Measurements from ENCODE around the gene SIM2.

Gene SIM2

GRCh38 chr21:36689324-36689723 lies 9.6 kb upstream of the SIM2 start:
- H3K79me2 ChIP-seq (ENCODE audit: insufficient read depth, low read depth): no peaks in the 10 kb centered on the region
- no peaks in the 10 kb centered on the region; the same call in 1 of the 2 replicates for H3K27me3 ChIP-seq (ENCODE audit: insufficient read depth, low read depth)
- H3K4me2 ChIP-seq: no peak overlapping the region
- no peak overlapping the region for H3K27ac ChIP-seq
- no peak overlapping the region for H3K4me3 ChIP-seq (IDR thresholded peaks at IDR 0.05; ENCODE audit: insufficient read depth, low read depth, low read length)
- H2AFZ ChIP-seq (ENCODE audit: low read depth): no peak overlapping the region
- no peaks in the 10 kb centered on the region for H4K20me1 ChIP-seq (ENCODE audit: insufficient read depth)
- no peak for TF ChIP-seq CTCF (conservative IDR thresholded peaks at IDR 0.05; ENCODE audit: low read depth, low read length)
- H3K4me1 ChIP-seq (ENCODE audit: low read depth, poor library complexity, severe bottlenecking): no peaks in the 10 kb centered on the region
- H3K9ac ChIP-seq: no peak overlapping the region
- H3K36me3 ChIP-seq (ENCODE audit: insufficient read depth): no peaks in the 10 kb centered on the region

GRCh38 chr21:36690628-36691554 lies 8.0 kb upstream of the SIM2 start:
- H3K4me1 ChIP-seq (ENCODE audit: low read depth, poor library complexity, severe bottlenecking): no peaks in the 10 kb centered on the region
- no peaks in the 10 kb centered on the region for H3K79me2 ChIP-seq (ENCODE audit: insufficient read depth, low read depth)
- no peaks in the 10 kb centered on the region for H4K20me1 ChIP-seq (ENCODE audit: insufficient read depth)
- H3K27ac ChIP-seq: no peak overlapping the region
- H3K9ac ChIP-seq: no peak overlapping the region
- TF ChIP-seq CTCF (conservative IDR thresholded peaks at IDR 0.05; ENCODE audit: low read depth, low read length): no peak
- H3K36me3 ChIP-seq (ENCODE audit: insufficient read depth): no peaks in the 10 kb centered on the region
- H3K4me2 ChIP-seq: no peak overlapping the region
- H3K4me3 ChIP-seq (IDR thresholded peaks at IDR 0.05; ENCODE audit: insufficient read depth, low read depth, low read length): no peak overlapping the region
- no peak overlapping the region for H2AFZ ChIP-seq (ENCODE audit: low read depth)
- H3K27me3 ChIP-seq (ENCODE audit: insufficient read depth, low read depth): peaks cover 6% of the 10 kb centered on the region; the same call in 1 of the 2 replicates

- no peaks in the 10 kb centered on the region for H3K36me3 ChIP-seq (ENCODE audit: insufficient read depth)
- no peak overlapping the region for H3K27ac ChIP-seq
- H3K79me2 ChIP-seq (ENCODE audit: insufficient read depth, low read depth): no peaks in the 10 kb centered on the region
- H3K9ac ChIP-seq: no peak overlapping the region
- H3K27me3 ChIP-seq (ENCODE audit: insufficient read depth, low read depth): peaks cover 6% of the 10 kb centered on the region; the same call in 1 of the 2 replicates
- H3K4me2 ChIP-seq: no peak overlapping the region
- no peak for TF ChIP-seq CTCF (conservative IDR thresholded peaks at IDR 0.05; ENCODE audit: low read depth, low read length)
- H4K20me1 ChIP-seq (ENCODE audit: insufficient read depth): no peaks in the 10 kb centered on the region
- H2AFZ ChIP-seq (ENCODE audit: low read depth): no peak overlapping the region
- no peaks in the 10 kb centered on the region for H3K4me1 ChIP-seq (ENCODE audit: low read depth, poor library complexity, severe bottlenecking)
- H3K4me3 ChIP-seq (IDR thresholded peaks at IDR 0.05; ENCODE audit: insufficient read depth, low read depth, low read length): no peak overlapping the region
Observed at GRCh38 chr21:36691555-36692041, 7.3 kb upstream of the SIM2 start.

- Histone ChIP-seq H3K27ac (no peak overlapping the region), H3K4me1 (ENCODE audit: low read depth, poor library complexity, severe bottlenecking) (no peaks in the 10 kb centered on the region), H3K4me2 (no peak overlapping the region), H3K36me3 (ENCODE audit: insufficient read depth) (no peaks in the 10 kb centered on the region), H3K27me3 (ENCODE audit: insufficient read depth, low read depth) (peaks cover 6% of the 10 kb centered on the region; the same call in 1 of the 2 replicates), H3K79me2 (ENCODE audit: insufficient read depth, low read depth) (no peaks in the 10 kb centered on the region), H2AFZ (ENCODE audit: low read depth) (no peak overlapping the region), H3K9ac (no peak overlapping the region), H4K20me1 (ENCODE audit: insufficient read depth) (no peaks in the 10 kb centered on the region), H3K4me3 (IDR thresholded peaks at IDR 0.05; ENCODE audit: insufficient read depth, low read depth, low read length) (no peak overlapping the region)
- TF ChIP-seq CTCF (conservative IDR thresholded peaks at IDR 0.05; ENCODE audit: low read depth, low read length): no peak
Observed at GRCh38 chr21:36692114-36692834, 6.6 kb upstream of the SIM2 start.

Measured in KMS-11 (cell line).